A549 (cell line): ENCODE results near the gene TOE1.

Experiments
- BHLHE40 ChIP-seq: IDR thresholded peaks from 2 replicates; pipeline ENCODE4 v1.6.1; 2012; ENCODE audit warnings: low read depth, low read length, inconsistent platforms
- CTCF ChIP-seq: fragments of >200 bp; sonication (Bioruptor Twin); formaldehyde crosslinking; IDR thresholded peaks from 3 replicates; pipeline ENCODE4 v1.5.1; 2016
- EHMT2 ChIP-seq: fragments of 200-600 bp; sonication (generic); IDR thresholded peaks from 2 replicates; pipeline ENCODE4 v1.6.1; 2016; ENCODE audit warnings: antibody characterized with exemption, low read depth, mild to moderate bottlenecking, moderate library complexity
- ELK1 ChIP-seq: fragments of 150-350 bp; IDR thresholded peaks from 2 replicates; pipeline ENCODE4 v1.6.1; 2014; ENCODE audit warnings: low read depth, mild to moderate bottlenecking, low read length
- EP300 ChIP-seq, 2 experiments: fragments of >200 bp; sonication (Bioruptor Twin); formaldehyde crosslinking; IDR thresholded peaks; 2 replicates in 1 of 2; 3 replicates in 1 of 2; pipeline ENCODE4 v1.6.1; 2016 to 2017
- FOSL2 ChIP-seq, 2 experiments: fragments of 450-650 bp in 1 of 2; fragments of >200 bp in 1 of 2; sonication (Bioruptor Twin) in 1 of 2; formaldehyde crosslinking; IDR thresholded peaks; 2 replicates each; pipeline versions ENCODE4 v1.5.0 to v1.6.1; 2016 to 2020; ENCODE audit warnings: mild to moderate bottlenecking in 1 of 2, moderate library complexity in 1 of 2
- HDAC2 ChIP-seq: fragments of 200-600 bp; sonication (generic); IDR thresholded peaks from 2 replicates; pipeline ENCODE4 v1.6.1; 2016
- KDM1A ChIP-seq: fragments of 200-600 bp; sonication (generic); IDR thresholded peaks from 2 replicates; pipeline ENCODE4 v1.6.1; 2016; ENCODE audit warnings: low read depth, mild to moderate bottlenecking
- MYC ChIP-seq: IDR thresholded peaks from 2 replicates; pipeline ENCODE4 v1.6.1; 2012; ENCODE audit warnings: mild to moderate bottlenecking, inconsistent platforms, low read length, improper control_type of control experiment, borderline replicate concordance
- NR3C1 ChIP-seq: fragments of >200 bp; sonication (Bioruptor Twin); formaldehyde crosslinking; IDR thresholded peaks from 3 replicates; pipeline ENCODE4 v1.6.1; 2017
- POLR2A ChIP-seq: IDR thresholded peaks from 2 replicates; pipeline ENCODE4 v1.6.1; 2012; ENCODE audit warnings: mild to moderate bottlenecking, low read length
- RFX5 ChIP-seq: fragments of 450-650 bp; IDR thresholded peaks from 2 replicates; pipeline ENCODE4 v1.7.1; 2014; ENCODE audit warnings: antibody characterized with exemption, mild to moderate bottlenecking, moderate library complexity
- SREBF2 ChIP-seq: fragments of 450-650 bp; IDR thresholded peaks from 2 replicates; pipeline ENCODE4 v1.6.1; 2014; ENCODE audit warnings: mild to moderate bottlenecking, moderate library complexity

- no peak for TF ChIP-seq CTCF
- no peak for TF ChIP-seq BHLHE40
- TF ChIP-seq ELK1, result no peak
- no peak for TF ChIP-seq EP300 (IDR thresholded peaks at IDR 0.05)
- no peak for TF ChIP-seq POLR2A
- no peak for TF ChIP-seq HDAC2
- TF ChIP-seq MYC, result no peak
- TF ChIP-seq EHMT2, result no peak
- no peak for TF ChIP-seq NR3C1
- TF ChIP-seq SREBF2, result no peak
- no peak for TF ChIP-seq FOSL2 (IDR thresholded peaks at IDR 0.05)
- TF ChIP-seq FOSL2 (CRISPR knock-in tag; IDR thresholded peaks at IDR 0.05), result no peak
- no peak for TF ChIP-seq RFX5
- no peak for TF ChIP-seq KDM1A
These were observed 5.4 kb upstream of the TOE1 start for GRCh38 chr1:45334308-45335245.
